Measurements from ENCODE around the gene CBFA2T2. TPM values are rescaled to one million over a fixed set of nuclear protein-coding genes. Genes with fewer than 3 reads are reported as not detected.
A peak's percentile ranks its signal among the peaks of the same experiment; 100 is the strongest.

Gene CBFA2T2
- total and polyA plus RNA-seq, 2 experiments from 2014 or later, result 29.2 to 33.1 TPM

GRCh38 chr20:33687993-33688937, 198.4 kb downstream of the CBFA2T2 start:
- Histone ChIP-seq H3K9me2 (replicated peaks; ENCODE audit: insufficient read depth) (no peaks in the 10 kb centered on the region), H3K79me2 (peaks cover 18% of the 10 kb centered on the region), H3K4me3 (no peak overlapping the region), H2AFZ (no peak overlapping the region), H3K4me2 (no peak overlapping the region), H3K4me1 (ENCODE audit: insufficient read depth) (peaks cover 11% of the 10 kb centered on the region), H3K27me3 (no peaks in the 10 kb centered on the region), H3K36me3 (replicated peaks; ENCODE audit: insufficient read depth, low read depth) (no peaks in the 10 kb centered on the region), H3K27ac (peak overlapping the region; percentile 16), H3K9me3 (ENCODE audit: low read depth) (no peaks in the 10 kb centered on the region), H4K20me1 (ENCODE audit: insufficient read depth, poor library complexity, severe bottlenecking) (no peaks in the 10 kb centered on the region)
- peak; percentile 60 for DNase-seq (ENCODE audit: low spot score)
- TF ChIP-seq EZH2phosphoT487 (IDR thresholded peaks at IDR 0.05; ENCODE audit: low read depth, severe bottlenecking, unreplicated experiment), result no peak
- TF ChIP-seq EZH2 (IDR thresholded peaks at IDR 0.05; ENCODE audit: borderline replicate concordance), result no peak
- TF ChIP-seq CTCF (IDR thresholded peaks at IDR 0.05; ENCODE audit: poor library complexity), result no peak
- 81% methylated on average over 3 of the region's 3 CpGs for WGBS (ENCODE audit: low lambda C conversion rate, missing lambda C conversion rate)

GRCh38 chr20:33688938-33689424, 199.1 kb downstream of the CBFA2T2 start:
- no peak for DNase-seq (ENCODE audit: low spot score)
- TF ChIP-seq EZH2 (IDR thresholded peaks at IDR 0.05; ENCODE audit: borderline replicate concordance), result no peak
- TF ChIP-seq EZH2phosphoT487 (IDR thresholded peaks at IDR 0.05; ENCODE audit: low read depth, severe bottlenecking, unreplicated experiment), result no peak
- TF ChIP-seq CTCF (IDR thresholded peaks at IDR 0.05; ENCODE audit: poor library complexity), result no peak
- H3K9me2 ChIP-seq (replicated peaks; ENCODE audit: insufficient read depth), result no peaks in the 10 kb centered on the region
- peaks cover 11% of the 10 kb centered on the region for H3K79me2 ChIP-seq
- H3K4me1 ChIP-seq (ENCODE audit: insufficient read depth), result peaks cover 11% of the 10 kb centered on the region
- no peak overlapping the region for H2AFZ ChIP-seq
- 57% methylated on average over 3 of the region's 3 CpGs for WGBS (ENCODE audit: low lambda C conversion rate, missing lambda C conversion rate)
- H4K20me1 ChIP-seq (ENCODE audit: insufficient read depth, poor library complexity, severe bottlenecking), result no peaks in the 10 kb centered on the region
- H3K4me3 ChIP-seq, result no peak overlapping the region
- H3K27me3 ChIP-seq, result no peaks in the 10 kb centered on the region
- peak overlapping the region; percentile 16 for H3K27ac ChIP-seq
- no peak overlapping the region for H3K4me2 ChIP-seq
- H3K36me3 ChIP-seq (replicated peaks; ENCODE audit: insufficient read depth, low read depth), result no peaks in the 10 kb centered on the region
- no peaks in the 10 kb centered on the region for H3K9me3 ChIP-seq (ENCODE audit: low read depth)

GRCh38 chr20:33689493-33689892, 199.6 kb downstream of the CBFA2T2 start:
- no peaks in the 10 kb centered on the region for H3K9me2 ChIP-seq (replicated peaks; ENCODE audit: insufficient read depth)
- no peak for DNase-seq (ENCODE audit: low spot score)
- H3K27me3 ChIP-seq, result no peaks in the 10 kb centered on the region
- H3K4me3 ChIP-seq, result no peak overlapping the region
- 90% methylated on average over 1 of the region's 1 CpG for WGBS (ENCODE audit: low lambda C conversion rate, missing lambda C conversion rate)
- no peaks in the 10 kb centered on the region for H4K20me1 ChIP-seq (ENCODE audit: insufficient read depth, poor library complexity, severe bottlenecking)
- H2AFZ ChIP-seq, result no peak overlapping the region
- H3K27ac ChIP-seq, result peak overlapping the region; percentile 16
- TF ChIP-seq CTCF (IDR thresholded peaks at IDR 0.05; ENCODE audit: poor library complexity), result no peak
- no peak for TF ChIP-seq EZH2phosphoT487 (IDR thresholded peaks at IDR 0.05; ENCODE audit: low read depth, severe bottlenecking, unreplicated experiment)
- TF ChIP-seq EZH2 (IDR thresholded peaks at IDR 0.05; ENCODE audit: borderline replicate concordance), result no peak
- H3K4me2 ChIP-seq, result no peak overlapping the region
- no peaks in the 10 kb centered on the region for H3K36me3 ChIP-seq (replicated peaks; ENCODE audit: insufficient read depth, low read depth)
- peaks cover 6% of the 10 kb centered on the region for H3K79me2 ChIP-seq
- no peaks in the 10 kb centered on the region for H3K9me3 ChIP-seq (ENCODE audit: low read depth)
- peaks cover 11% of the 10 kb centered on the region for H3K4me1 ChIP-seq (ENCODE audit: insufficient read depth)

All from hepatocyte (in vitro differentiated cells).